ENCODE data around the gene STXBP4. TPM values are rescaled to one million over a fixed set of nuclear protein-coding genes. Genes with fewer than 3 reads are reported as not detected.

The STXBP4 gene
- total and polyA plus RNA-seq, 2 donors from 2014 or later = 4.5 to 20.2 TPM

GRCh38 chr17:55198690-55199370 is 230.3 kb downstream of the STXBP4 start:
- TF ChIP-seq, protein P1, sequence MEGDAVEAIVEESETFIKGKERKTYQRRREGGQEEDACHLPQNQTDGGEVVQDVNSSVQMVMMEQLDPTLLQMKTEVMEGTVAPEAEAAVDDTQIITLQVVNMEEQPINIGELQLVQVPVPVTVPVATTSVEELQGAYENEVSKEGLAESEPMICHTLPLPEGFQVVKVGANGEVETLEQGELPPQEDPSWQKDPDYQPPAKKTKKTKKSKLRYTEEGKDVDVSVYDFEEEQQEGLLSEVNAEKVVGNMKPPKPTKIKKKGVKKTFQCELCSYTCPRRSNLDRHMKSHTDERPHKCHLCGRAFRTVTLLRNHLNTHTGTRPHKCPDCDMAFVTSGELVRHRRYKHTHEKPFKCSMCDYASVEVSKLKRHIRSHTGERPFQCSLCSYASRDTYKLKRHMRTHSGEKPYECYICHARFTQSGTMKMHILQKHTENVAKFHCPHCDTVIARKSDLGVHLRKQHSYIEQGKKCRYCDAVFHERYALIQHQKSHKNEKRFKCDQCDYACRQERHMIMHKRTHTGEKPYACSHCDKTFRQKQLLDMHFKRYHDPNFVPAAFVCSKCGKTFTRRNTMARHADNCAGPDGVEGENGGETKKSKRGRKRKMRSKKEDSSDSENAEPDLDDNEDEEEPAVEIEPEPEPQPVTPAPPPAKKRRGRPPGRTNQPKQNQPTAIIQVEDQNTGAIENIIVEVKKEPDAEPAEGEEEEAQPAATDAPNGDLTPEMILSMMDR (IDR thresholded peaks at IDR 0.05; ENCODE audit: borderline replicate concordance, extremely low read depth, insufficient read depth) = no peak
- H3K9me3 ChIP-seq (ENCODE audit: control insufficient read depth in 2 of 3, insufficient read depth in 1 of 3, low read length in 3 of 3) = no peaks in the 10 kb centered on the region
- FAIRE-seq (no peak), DNase-seq (no peak)
- no peak overlapping the region for H3K9ac ChIP-seq (ENCODE audit: low read length in 3 of 3)
- H3K27me3 ChIP-seq (ENCODE audit: control insufficient read depth, insufficient read depth, low read length) = no peaks in the 10 kb centered on the region
- no peaks in the 10 kb centered on the region for H3K36me3 ChIP-seq (ENCODE audit: control insufficient read depth in 2 of 3, insufficient read depth in 3 of 3, low read length in 3 of 3)
- no peak overlapping the region for H3K4me3 ChIP-seq (ENCODE audit: low read length in 3 of 3)
- no peaks in the 10 kb centered on the region for H3K4me1 ChIP-seq (ENCODE audit: control insufficient read depth in 2 of 3, insufficient read depth in 2 of 3, low read depth in 1 of 3, low read length in 3 of 3)
- intact Hi-C loops (cut with DNase I) = no loop called here
- no peak overlapping the region for H3K27ac ChIP-seq (ENCODE audit: low read depth in 2 of 2, low read length in 2 of 2)

DNA sequence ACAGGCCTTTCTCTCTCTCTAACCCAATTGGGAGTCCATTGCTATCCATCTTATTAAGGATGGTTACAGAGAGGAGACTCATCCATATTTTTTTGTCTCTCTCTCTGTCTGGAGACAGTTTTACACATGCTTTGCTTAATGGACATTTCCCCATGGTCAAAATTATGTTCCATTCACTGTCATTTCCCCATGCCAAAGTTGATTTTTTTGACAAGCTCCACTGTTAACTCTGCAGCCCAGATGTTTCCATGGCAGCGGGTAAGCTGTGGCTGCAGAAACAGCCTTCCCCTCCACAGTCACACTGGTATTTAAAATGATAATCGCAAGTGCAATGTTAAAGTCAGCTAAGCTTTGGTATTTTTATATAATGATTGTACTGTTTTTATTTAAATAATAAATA is 232.3 kb downstream of the STXBP4 start:
- no peak for DNase-seq
- H3K9me3 ChIP-seq (ENCODE audit: control insufficient read depth in 2 of 3, insufficient read depth in 1 of 3, low read length in 3 of 3) = no peaks in the 10 kb centered on the region
- TF ChIP-seq, protein P1 (IDR thresholded peaks at IDR 0.05; ENCODE audit: borderline replicate concordance, extremely low read depth, insufficient read depth) = no peak

GRCh38 chr17:55201308-55201932 is 232.9 kb downstream of the STXBP4 start:
- DNase-seq (no peak), FAIRE-seq (no peak)
- no peak overlapping the region for H3K9ac ChIP-seq (ENCODE audit: low read length in 3 of 3)
- no peaks in the 10 kb centered on the region for H3K27me3 ChIP-seq (ENCODE audit: control insufficient read depth, insufficient read depth, low read length)
- H3K36me3 ChIP-seq (ENCODE audit: control insufficient read depth in 2 of 3, insufficient read depth in 3 of 3, low read length in 3 of 3) = no peaks in the 10 kb centered on the region
- H3K27ac ChIP-seq (ENCODE audit: low read depth in 2 of 2, low read length in 2 of 2) = no peak overlapping the region
- no peaks in the 10 kb centered on the region for H3K9me3 ChIP-seq (ENCODE audit: control insufficient read depth in 2 of 3, insufficient read depth in 1 of 3, low read length in 3 of 3)
- no peaks in the 10 kb centered on the region for H3K4me1 ChIP-seq (ENCODE audit: control insufficient read depth in 2 of 3, insufficient read depth in 2 of 3, low read depth in 1 of 3, low read length in 3 of 3)
- intact Hi-C loops (cut with DNase I) = no loop called here
- TF ChIP-seq, protein P1 (IDR thresholded peaks at IDR 0.05; ENCODE audit: borderline replicate concordance, extremely low read depth, insufficient read depth) = no peak
- no peak overlapping the region for H3K4me3 ChIP-seq (ENCODE audit: low read length in 3 of 3)

More for the DNA sequence above, 232.3 kb downstream of the STXBP4 start:
- H3K9ac ChIP-seq (ENCODE audit: low read length in 3 of 3) = no peak overlapping the region
- no peaks in the 10 kb centered on the region for H3K36me3 ChIP-seq (ENCODE audit: control insufficient read depth in 2 of 3, insufficient read depth in 3 of 3, low read length in 3 of 3)
- no peaks in the 10 kb centered on the region for H3K27me3 ChIP-seq (ENCODE audit: control insufficient read depth, insufficient read depth, low read length)
- H3K27ac ChIP-seq (ENCODE audit: low read depth in 2 of 2, low read length in 2 of 2) = no peak overlapping the region
- H3K4me3 ChIP-seq (ENCODE audit: low read length in 3 of 3) = no peak overlapping the region
- H3K4me1 ChIP-seq (ENCODE audit: control insufficient read depth in 2 of 3, insufficient read depth in 2 of 3, low read depth in 1 of 3, low read length in 3 of 3) = no peaks in the 10 kb centered on the region
- intact Hi-C loops (cut with DNase I) = no loop called here
- no peak for FAIRE-seq

Data from kidney (tissue), 14 donors.